Measurements from ENCODE around the gene COG5.

- TF ChIP-seq CTBP1 (IDR thresholded peaks at IDR 0.05; ENCODE audit: borderline replicate concordance) = no peak
- TF ChIP-seq SUZ12 (IDR thresholded peaks at IDR 0.05) = no peak
- TF ChIP-seq BHLHE40 (IDR thresholded peaks at IDR 0.05; ENCODE audit: borderline replicate concordance) = no peak
- no peak for TF ChIP-seq LEF1 (IDR thresholded peaks at IDR 0.05; ENCODE audit: borderline replicate concordance)
- no peak for TF ChIP-seq SP1 (IDR thresholded peaks at IDR 0.05)
- no peak for TF ChIP-seq L3MBTL2 (conservative IDR thresholded peaks at IDR 0.05)
- TF ChIP-seq HDGF (IDR thresholded peaks at IDR 0.05; ENCODE audit: borderline replicate concordance) = no peak
- no peak for TF ChIP-seq ELF4 (IDR thresholded peaks at IDR 0.05)
- TF ChIP-seq FOXM1 (IDR thresholded peaks at IDR 0.05; ENCODE audit: borderline replicate concordance) = no peak
- no peak for TF ChIP-seq FOXK2 (IDR thresholded peaks at IDR 0.05)
- TF ChIP-seq ARNT (IDR thresholded peaks at IDR 0.05) = no peak
- no peak for TF ChIP-seq ZNF384 (IDR thresholded peaks at IDR 0.05)
- TF ChIP-seq NFRKB (IDR thresholded peaks at IDR 0.05) = no peak
- TF ChIP-seq FOXA1 (IDR thresholded peaks at IDR 0.05) = no peak
Measured at GRCh38 chr7:107390916-107391315, 172.8 kb downstream of the COG5 start.

All from HEK293T (cell line).